Effector memory CD4-positive, alpha-beta T cell (primary cell): Measurements from ENCODE around the gene AP2A2.
"Not testable (repeated sequence)": the region's sequence is repeated elsewhere in the genome, so short reads cannot be mapped to it uniquely, and the experiment has no call there.

Source experiments
- DNase-seq, 3 donors: peaks; one replicate each; pipeline ENCODE4 v3.0.0-alpha.2; 2020
- H3K27ac ChIP-seq: 2 replicates; pipeline ENCODE4 v1.7.0; 2013; ENCODE audit warnings: mild to moderate bottlenecking, low read length, moderate library complexity; ENCODE audit not compliant: insufficient read depth, poor library complexity, severe bottlenecking
- H3K27me3 ChIP-seq: replicated peaks from 2 replicates; pipeline ENCODE4 v1.7.0; 2013; ENCODE audit warnings: mild to moderate bottlenecking, low read length; ENCODE audit not compliant: insufficient read depth, control insufficient read depth, poor library complexity, severe bottlenecking
- H3K36me3 ChIP-seq: 2 replicates; pipeline ENCODE4 v1.7.0; 2013; ENCODE audit warnings: mild to moderate bottlenecking, low read length, moderate library complexity; ENCODE audit not compliant: control insufficient read depth, insufficient read depth
- H3K4me1 ChIP-seq: 2 replicates; pipeline ENCODE4 v1.7.0; 2013; ENCODE audit warnings: low read length, mild to moderate bottlenecking; ENCODE audit not compliant: control insufficient read depth, insufficient read depth, poor library complexity, severe bottlenecking
- H3K4me3 ChIP-seq: 2 replicates; pipeline ENCODE4 v1.7.0; 2013; ENCODE audit warnings: low read length, low read depth, mild to moderate bottlenecking; ENCODE audit not compliant: insufficient read depth, poor library complexity, severe bottlenecking
- H3K9me3 ChIP-seq: 2 replicates; pipeline ENCODE4 v1.7.0; 2013; ENCODE audit warnings: mild to moderate bottlenecking, low read length, moderate library complexity; ENCODE audit not compliant: control insufficient read depth

AP2A2 gene

DNA sequence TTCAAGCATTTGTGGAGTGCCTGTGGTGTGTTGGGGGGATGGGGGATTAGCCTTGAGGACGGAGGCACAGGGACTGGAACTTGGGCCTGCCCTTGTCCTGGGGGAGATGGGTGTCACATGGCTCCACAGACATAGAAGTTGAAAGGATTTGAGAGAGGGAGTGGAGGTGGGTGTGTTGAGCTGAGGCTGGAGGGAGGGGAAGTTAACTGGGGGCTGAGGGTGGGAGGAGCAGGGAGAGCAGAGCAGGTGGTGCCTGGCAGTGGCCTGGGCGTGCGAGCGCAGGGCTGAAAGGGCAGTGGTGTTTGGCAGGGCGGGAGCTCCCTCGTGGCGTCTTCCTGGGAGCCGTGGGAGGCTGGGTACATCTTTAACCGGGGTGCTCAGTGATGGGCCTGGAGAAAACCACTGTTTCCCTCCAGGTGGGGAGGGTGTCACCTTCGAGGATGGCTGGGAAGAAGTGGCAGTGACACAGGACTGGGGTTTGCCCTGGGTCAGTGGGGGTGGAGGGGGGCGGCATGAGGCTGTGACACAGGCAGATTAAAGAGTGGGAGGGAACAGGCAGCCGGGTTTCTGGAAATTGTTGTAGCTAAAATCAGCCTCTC, 45.5 kb downstream of the AP2A2 start:
- Histone ChIP-seq H3K36me3 (peaks cover 30% of the 10 kb centered on the region), H3K27me3 (no peaks in the 10 kb centered on the region), H3K4me3 (no peak overlapping the region), H3K27ac (no peak overlapping the region), H3K9me3 (no peaks in the 10 kb centered on the region), H3K4me1 (peaks cover 9% of the 10 kb centered on the region)
- no peak for DNase-seq

DNA sequence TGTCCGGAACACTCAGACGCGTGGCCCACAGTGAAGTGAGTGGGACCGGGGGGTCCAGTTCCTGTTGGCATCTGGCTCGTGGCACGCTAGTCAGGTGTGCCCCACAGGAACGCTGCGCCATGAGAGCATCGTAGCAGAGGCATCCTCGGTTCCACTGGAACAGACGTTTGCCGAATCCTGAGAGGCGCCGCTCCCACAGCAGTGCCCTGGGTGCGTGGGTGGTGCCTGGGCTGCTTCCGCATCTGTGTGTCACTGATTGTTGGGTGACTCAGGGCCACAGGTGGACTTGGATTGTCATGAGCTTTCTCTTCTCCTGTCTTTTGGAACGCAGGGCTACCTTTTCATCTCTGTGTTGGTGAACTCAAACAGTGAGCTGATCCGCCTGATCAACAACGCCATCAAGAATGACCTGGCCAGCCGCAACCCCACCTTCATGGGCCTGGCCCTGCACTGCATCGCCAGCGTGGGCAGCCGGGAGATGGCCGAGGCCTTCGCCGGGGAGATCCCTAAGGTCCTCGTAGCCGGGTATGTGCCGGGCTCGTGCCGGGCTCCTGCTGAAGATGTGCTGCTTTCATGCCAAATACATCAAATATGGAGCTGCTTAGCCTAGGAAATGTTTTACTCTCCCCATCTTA, 46.2 kb downstream of the AP2A2 start:
- Histone ChIP-seq H3K27me3 (no peaks in the 10 kb centered on the region), H3K9me3 (no peaks in the 10 kb centered on the region), H3K27ac (no peak overlapping the region), H3K4me3 (no peak overlapping the region), H3K36me3 (peaks cover 36% of the 10 kb centered on the region), H3K4me1 (peaks cover 9% of the 10 kb centered on the region)
- DNase-seq = no peak

GRCh38 chr11:972523-973211, 47.0 kb downstream of the AP2A2 start:
- no peaks in the 10 kb centered on the region for H3K27me3 ChIP-seq
- H3K4me3 ChIP-seq = no peak overlapping the region
- no peaks in the 10 kb centered on the region for H3K9me3 ChIP-seq
- H3K4me1 ChIP-seq = peaks cover 9% of the 10 kb centered on the region
- H3K36me3 ChIP-seq = peaks cover 44% of the 10 kb centered on the region
- no peak for DNase-seq
- no peak overlapping the region for H3K27ac ChIP-seq

GRCh38 chr11:973237-973636, 47.6 kb downstream of the AP2A2 start:
- Histone ChIP-seq H3K4me3 (no peak overlapping the region), H3K27me3 (no peaks in the 10 kb centered on the region), H3K36me3 (peaks cover 48% of the 10 kb centered on the region), H3K9me3 (no peaks in the 10 kb centered on the region), H3K4me1 (peaks cover 9% of the 10 kb centered on the region), H3K27ac (no peak overlapping the region)
- no peak for DNase-seq

DNA sequence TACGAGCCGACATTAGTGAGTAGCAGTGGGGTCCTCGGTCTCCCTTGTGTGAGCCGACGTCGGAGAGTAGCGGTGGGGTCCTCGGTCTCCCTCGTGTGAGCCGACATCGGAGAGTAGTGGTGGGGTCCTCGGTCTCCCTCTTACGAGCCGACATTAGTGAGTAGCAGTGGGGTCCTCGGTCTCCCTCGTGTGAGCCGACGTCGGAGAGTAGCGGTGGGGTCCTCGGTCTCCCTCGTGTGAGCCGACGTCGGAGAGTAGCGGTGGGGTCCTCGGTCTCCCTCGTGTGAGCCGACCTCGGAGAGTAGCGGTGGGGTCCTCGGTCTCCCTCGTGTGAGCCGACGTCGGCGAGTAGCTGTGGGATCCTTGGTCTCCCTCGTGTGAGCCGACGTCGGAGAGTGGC, 49.7 kb downstream of the AP2A2 start:
- H3K27me3 ChIP-seq, H3K4me3 ChIP-seq, DNase-seq, H3K27ac ChIP-seq, H3K9me3 ChIP-seq, H3K4me1 ChIP-seq: not testable (repeated sequence)
- H3K36me3 ChIP-seq = peaks cover 59% of the 10 kb centered on the region

DNA sequence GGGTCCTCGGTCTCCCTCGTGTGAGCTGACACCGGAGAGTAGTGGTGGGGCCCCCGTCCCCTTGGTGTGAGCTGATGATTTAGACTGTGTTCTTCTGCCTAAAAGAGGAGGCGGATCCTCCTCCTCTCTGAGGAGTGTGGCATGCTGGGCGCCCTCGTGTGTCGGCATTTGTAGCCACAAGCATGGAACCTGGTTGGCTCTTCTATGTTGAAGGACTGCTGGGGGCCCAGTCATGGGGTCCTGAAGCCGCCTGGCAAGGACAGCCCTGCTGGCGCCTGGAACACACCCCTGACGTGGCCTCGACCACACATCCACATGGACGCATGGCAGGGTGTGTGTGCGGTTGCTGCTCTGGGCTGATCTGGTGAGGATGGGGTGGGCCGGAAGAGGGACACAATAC, 50.2 kb downstream of the AP2A2 start:
- H3K9me3 ChIP-seq = no peaks in the 10 kb centered on the region
- no peak for DNase-seq
- H3K36me3 ChIP-seq = peaks cover 59% of the 10 kb centered on the region
- no peak overlapping the region for H3K4me3 ChIP-seq
- no peaks in the 10 kb centered on the region for H3K4me1 ChIP-seq
- no peaks in the 10 kb centered on the region for H3K27me3 ChIP-seq
- H3K27ac ChIP-seq = no peak overlapping the region

- H3K9me3 ChIP-seq = no peaks in the 10 kb centered on the region
- no peaks in the 10 kb centered on the region for H3K4me1 ChIP-seq
- H3K27me3 ChIP-seq = no peaks in the 10 kb centered on the region
- H3K27ac ChIP-seq = no peak overlapping the region
- H3K36me3 ChIP-seq = peaks cover 64% of the 10 kb centered on the region
- H3K4me3 ChIP-seq = no peak overlapping the region
- no peak for DNase-seq
These were observed 50.9 kb downstream of the AP2A2 start for GRCh38 chr11:976431-977160.

- no peak overlapping the region for H3K4me3 ChIP-seq
These were observed 52.4 kb downstream of the AP2A2 start for GRCh38 chr11:977830-978720.

DNA sequence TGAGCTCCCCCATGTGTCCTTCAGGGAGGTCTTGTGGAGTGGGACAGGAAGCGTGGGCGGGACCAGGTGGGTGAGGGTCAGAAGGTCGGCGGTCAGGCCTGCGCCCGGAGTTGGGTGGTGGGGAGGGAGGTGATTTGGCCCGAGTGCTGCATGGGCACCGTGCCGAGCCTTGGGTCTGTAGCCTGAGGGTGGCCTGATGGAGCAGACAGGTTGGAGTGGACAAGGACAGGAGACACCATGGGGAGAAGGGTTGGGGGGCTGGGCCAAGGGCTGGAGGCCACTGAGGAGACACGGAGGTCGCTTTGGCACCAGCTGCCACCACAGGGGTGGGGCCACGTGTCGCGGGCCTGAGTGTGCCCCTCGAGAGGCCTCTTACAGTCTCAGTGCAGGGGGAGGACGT, 53.1 kb downstream of the AP2A2 start:
- Histone ChIP-seq H3K4me3 (no peak overlapping the region), H3K4me1 (no peaks in the 10 kb centered on the region), H3K36me3 (peaks cover 46% of the 10 kb centered on the region), H3K9me3 (no peaks in the 10 kb centered on the region), H3K27me3 (no peaks in the 10 kb centered on the region), H3K27ac (no peak overlapping the region)
- no peak for DNase-seq

More at GRCh38 chr11:977830-978720, 52.4 kb downstream of the AP2A2 start:
- DNase-seq = no peak
- Histone ChIP-seq H3K9me3 (no peaks in the 10 kb centered on the region), H3K27ac (no peak overlapping the region), H3K4me1 (no peaks in the 10 kb centered on the region), H3K36me3 (peaks cover 49% of the 10 kb centered on the region), H3K27me3 (no peaks in the 10 kb centered on the region)
